Neural progenitor cell (in vitro differentiated cells): ENCODE results near the gene ZNF716. TPM values are rescaled to one million over a fixed set of nuclear protein-coding genes. Genes with fewer than 3 reads are reported as not detected.

Source experiments
- DNase-seq: peaks from one replicate; pipeline ENCODE4 v3.0.0-alpha.2; 2016; ENCODE audit warnings: low spot score
- H2AFZ ChIP-seq: fragments of 200-600 bp; sonication (generic); replicated peaks from 2 replicates; pipeline ENCODE4 v1.6.1; 2016; ENCODE audit warnings: antibody characterized with exemption
- H3F3A ChIP-seq: fragments of 200-600 bp; sonication (generic); 2 replicates; pipeline ENCODE4 v1.6.1; 2016; ENCODE audit warnings: antibody characterized with exemption, low read depth
- H3K27ac ChIP-seq: fragments of 200-600 bp; sonication (generic); 2 replicates; pipeline ENCODE4 v1.5.1; 2016; ENCODE audit warnings: mild to moderate bottlenecking
- H3K27me3 ChIP-seq: fragments of 200-600 bp; sonication (generic); 2 replicates; pipeline ENCODE4 v1.6.1; 2016; ENCODE audit warnings: mild to moderate bottlenecking, moderate library complexity
- H3K36me3 ChIP-seq: fragments of 200-600 bp; sonication (generic); 2 replicates; pipeline ENCODE4 v1.5.1; 2016
- H3K4me1 ChIP-seq: fragments of 200-600 bp; sonication (generic); 2 replicates; pipeline ENCODE4 v1.6.1; 2016; ENCODE audit warnings: mixed run types
- H3K4me2 ChIP-seq: fragments of 200-600 bp; sonication (generic); 2 replicates; pipeline ENCODE4 v1.6.1; 2016
- H3K4me3 ChIP-seq: fragments of 200-600 bp; sonication (generic); 2 replicates; pipeline ENCODE4 v1.5.1; 2016
- H3K79me2 ChIP-seq: fragments of 200-600 bp; sonication (generic); 2 replicates; pipeline ENCODE4 v1.6.1; 2016; ENCODE audit warnings: low read depth
- H3K9ac ChIP-seq: fragments of 200-600 bp; sonication (generic); 2 replicates; pipeline ENCODE4 v1.6.1; 2016
- H3K9me3 ChIP-seq: fragments of 200-600 bp; sonication (generic); 2 replicates; pipeline ENCODE4 v1.5.1; 2016; ENCODE audit warnings: low read depth
- H4K20me1 ChIP-seq: fragments of 200-600 bp; sonication (generic); 2 replicates; pipeline ENCODE4 v1.6.1; 2016; ENCODE audit warnings: low read depth
- H3K27ac Mint-ChIP-seq: 3 replicates; pipeline ENCODE4 v1.8.0; 2021; ENCODE audit warnings: mixed read lengths
- H3K27me3 Mint-ChIP-seq: 2 replicates; pipeline ENCODE4 v1.8.0; 2022; ENCODE audit warnings: low read depth, mild to moderate bottlenecking, inconsistent platforms, moderate library complexity, mixed read lengths; ENCODE audit not compliant: insufficient read depth
- H3K36me3 Mint-ChIP-seq: 3 replicates; pipeline ENCODE4 v1.8.0; 2021; ENCODE audit warnings: mixed read lengths
- H3K4me1 Mint-ChIP-seq: 3 replicates; pipeline ENCODE4 v1.8.0; 2021; ENCODE audit warnings: mixed read lengths
- H3K4me3 Mint-ChIP-seq: 3 replicates; pipeline ENCODE4 v1.8.0; 2021; ENCODE audit warnings: mild to moderate bottlenecking, moderate library complexity, mixed read lengths
- H3K9me3 Mint-ChIP-seq: 3 replicates; pipeline ENCODE4 v1.8.0; 2020; ENCODE audit warnings: mixed read lengths
- CTCF ChIP-seq: fragments of 200-600 bp; sonication (generic); IDR thresholded peaks from 2 replicates; pipeline ENCODE4 v1.5.1; 2017; ENCODE audit warnings: antibody characterized with exemption, mild to moderate bottlenecking
- EZH2 ChIP-seq: fragments of 200-600 bp; sonication (generic); IDR thresholded peaks from 2 replicates; pipeline ENCODE4 v1.6.1; 2017; ENCODE audit warnings: antibody characterized with exemption, mild to moderate bottlenecking, moderate library complexity
- EZH2phosphoT487 ChIP-seq: fragments of 200-600 bp; sonication (generic); IDR thresholded peaks from 2 replicates; pipeline ENCODE4 v1.6.1; 2017; ENCODE audit warnings: antibody characterized with exemption
- total RNA-seq: library from RNA; depleted of rRNA; stranded (reverse); fragments of >200 nt; gene quantifications from 2 replicates; pipeline ENCODE4 v1.2.3, GENCODE V29; 2015; ENCODE audit warnings: low replicate concordance

Gene ZNF716
- total RNA-seq, 1 donor from 2014 or later, result not detected

GRCh38 chr7:57425969-57426628 lies 23.9 kb upstream of the ZNF716 start:
- TF ChIP-seq CTCF (no peak), EZH2phosphoT487 (no peak), EZH2 (no peak)
- Histone ChIP-seq H3K9me3 (peaks cover 25% of the 10 kb centered on the region), H3K9ac (no peak overlapping the region), H3K4me3 (no peak overlapping the region), H3F3A (no peaks in the 10 kb centered on the region), H3K4me1 (no peaks in the 10 kb centered on the region), H3K4me2 (no peak overlapping the region), H3K27ac (no peak overlapping the region), H3K79me2 (no peaks in the 10 kb centered on the region), H4K20me1 (no peaks in the 10 kb centered on the region), H2AFZ (no peak overlapping the region), H3K36me3 (no peaks in the 10 kb centered on the region), H3K27me3 (no peaks in the 10 kb centered on the region)
- Mint-ChIP-seq H3K4me1 (no peaks in the 10 kb centered on the region), H3K9me3 (peaks cover 41% of the 10 kb centered on the region), H3K27ac (no peak overlapping the region), H3K36me3 (no peaks in the 10 kb centered on the region), H3K27me3 (peaks cover 2% of the 10 kb centered on the region), H3K4me3 (no peak overlapping the region)
- no peak for DNase-seq

GRCh38 chr7:57426629-57427003 lies 23.4 kb upstream of the ZNF716 start:
- Mint-ChIP-seq H3K4me3 (no peak overlapping the region), H3K4me1 (no peaks in the 10 kb centered on the region), H3K9me3 (peaks cover 41% of the 10 kb centered on the region), H3K27ac (no peak overlapping the region), H3K27me3 (peaks cover 2% of the 10 kb centered on the region), H3K36me3 (no peaks in the 10 kb centered on the region)
- Histone ChIP-seq H3K4me3 (no peak overlapping the region), H3K79me2 (no peaks in the 10 kb centered on the region), H3K9ac (no peak overlapping the region), H3K27me3 (no peaks in the 10 kb centered on the region), H3K9me3 (peaks cover 26% of the 10 kb centered on the region), H2AFZ (no peak overlapping the region), H3K4me2 (no peak overlapping the region), H3K27ac (no peak overlapping the region), H3F3A (no peaks in the 10 kb centered on the region), H4K20me1 (no peaks in the 10 kb centered on the region), H3K4me1 (no peaks in the 10 kb centered on the region), H3K36me3 (no peaks in the 10 kb centered on the region)
- DNase-seq, result no peak
- TF ChIP-seq CTCF (no peak), EZH2phosphoT487 (no peak), EZH2 (no peak)

GRCh38 chr7:57427146-57427545 lies 22.8 kb upstream of the ZNF716 start:
- no peak overlapping the region for H3K27ac ChIP-seq
- H3K9ac ChIP-seq, result no peak overlapping the region
- H3K9me3 ChIP-seq, result peaks cover 26% of the 10 kb centered on the region
- H3K4me1 ChIP-seq, result no peaks in the 10 kb centered on the region
- no peaks in the 10 kb centered on the region for H3F3A ChIP-seq
- H3K27ac Mint-ChIP-seq, result no peak overlapping the region
- H3K4me3 Mint-ChIP-seq, result no peak overlapping the region
- no peak overlapping the region for H2AFZ ChIP-seq
- H3K27me3 ChIP-seq, result no peaks in the 10 kb centered on the region
- no peaks in the 10 kb centered on the region for H3K36me3 Mint-ChIP-seq
- no peaks in the 10 kb centered on the region for H4K20me1 ChIP-seq
- H3K36me3 ChIP-seq, result no peaks in the 10 kb centered on the region
- peaks cover 2% of the 10 kb centered on the region for H3K27me3 Mint-ChIP-seq
- no peak overlapping the region for H3K4me2 ChIP-seq
- H3K4me3 ChIP-seq, result no peak overlapping the region
- peaks cover 42% of the 10 kb centered on the region for H3K9me3 Mint-ChIP-seq
- no peaks in the 10 kb centered on the region for H3K4me1 Mint-ChIP-seq
- no peak for DNase-seq
- TF ChIP-seq CTCF, result no peak
- no peak for TF ChIP-seq EZH2phosphoT487
- TF ChIP-seq EZH2, result no peak
- no peaks in the 10 kb centered on the region for H3K79me2 ChIP-seq
